ENCODE results near the gene KCNQ1.

KCNQ1 gene

DNA sequence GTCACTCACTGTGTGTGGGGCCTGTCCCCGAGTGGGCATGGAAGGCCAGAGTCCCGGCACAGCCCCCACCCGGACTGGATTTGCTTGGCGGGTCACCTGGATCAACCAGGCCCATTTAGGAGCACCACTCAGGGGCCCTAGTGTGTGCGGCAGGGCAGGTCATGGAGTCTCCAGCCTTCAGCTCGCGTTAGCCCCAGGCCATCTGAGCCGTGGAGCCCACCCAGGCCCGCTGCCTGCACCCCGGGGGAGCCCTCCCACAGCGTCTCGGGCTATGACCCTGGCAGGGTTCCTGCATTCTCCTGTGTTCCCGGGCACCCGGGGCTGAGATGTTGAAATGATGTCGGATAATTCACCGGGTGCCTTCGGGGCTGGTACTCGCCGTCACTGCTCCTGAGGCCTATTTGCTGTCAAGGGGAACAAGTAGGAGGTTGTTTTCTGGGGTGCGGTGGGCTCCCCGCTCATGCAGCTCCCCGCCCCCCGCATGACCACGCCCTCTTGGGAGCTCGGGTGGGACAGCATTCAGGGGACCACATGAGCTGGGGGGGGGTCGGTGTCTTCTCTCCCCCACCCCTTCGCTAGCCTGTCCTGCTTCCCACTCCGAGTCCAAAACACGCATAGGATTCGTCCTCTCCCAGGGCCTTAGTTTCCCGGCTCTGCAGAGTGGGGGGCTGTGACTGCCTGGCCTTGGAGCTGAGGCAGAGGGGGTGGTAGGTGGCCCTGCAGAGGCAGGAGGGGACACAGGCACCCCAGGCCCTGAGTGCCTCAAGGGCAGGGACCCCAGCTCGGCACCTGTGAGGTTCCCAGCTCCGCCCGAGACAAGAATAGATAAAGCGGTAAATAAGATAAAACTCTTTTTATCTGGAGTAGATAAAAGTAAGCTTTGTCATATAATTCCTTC is 77.2 kb downstream of the KCNQ1 start:
- DNase-seq (ENCODE audit: low read depth, low spot score), result no peak

DNA sequence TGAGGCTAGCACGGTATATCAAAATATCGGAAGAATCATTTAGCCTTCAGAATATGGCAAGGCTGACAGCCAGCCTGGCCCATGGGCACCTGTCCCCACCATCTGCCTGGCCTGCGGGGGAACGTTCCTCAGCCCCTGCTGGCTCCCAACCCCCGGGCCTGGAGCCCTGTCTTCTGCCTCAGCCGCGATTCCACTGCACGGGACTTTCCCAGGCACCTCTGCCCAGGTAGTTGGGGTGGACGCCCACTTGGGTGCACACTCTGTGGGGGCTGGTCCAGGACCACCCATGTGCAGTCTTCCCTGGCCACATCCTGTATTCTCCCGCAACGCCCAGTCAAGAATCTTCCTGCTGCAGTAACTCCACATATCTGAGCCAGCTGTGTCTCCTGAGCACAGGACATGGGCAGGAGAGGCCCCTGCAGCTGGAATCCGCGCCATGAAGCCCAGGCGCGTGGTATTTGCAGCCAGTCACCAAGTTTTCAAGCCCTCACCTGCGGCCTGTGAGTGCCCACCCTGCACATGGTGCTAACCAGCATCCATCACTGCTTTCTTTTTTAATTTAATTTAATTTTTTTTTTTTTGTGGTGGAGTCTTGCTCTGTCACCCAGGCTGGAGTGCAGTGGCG is 77.9 kb downstream of the KCNQ1 start:
- no peak for DNase-seq (ENCODE audit: low read depth, low spot score)

- no peak for DNase-seq (ENCODE audit: low read depth, low spot score)
These were observed 79.1 kb downstream of the KCNQ1 start for GRCh38 chr11:2523821-2524391.

GRCh38 chr11:2524446-2525165 is 79.8 kb downstream of the KCNQ1 start:
- DNase-seq (ENCODE audit: low read depth, low spot score), result no peak

GRCh38 chr11:2525166-2525861 is 80.5 kb downstream of the KCNQ1 start:
- DNase-seq (ENCODE audit: low read depth, low spot score), result no peak

- no peak for DNase-seq (ENCODE audit: low read depth, low spot score)
These were observed 81.4 kb downstream of the KCNQ1 start for GRCh38 chr11:2525941-2526807.

GRCh38 chr11:2526808-2527381 is 82.1 kb downstream of the KCNQ1 start:
- DNase-seq (ENCODE audit: low read depth, low spot score), result no peak

- no peak for DNase-seq (ENCODE audit: low read depth, low spot score)
These were observed 82.9 kb downstream of the KCNQ1 start for GRCh38 chr11:2527621-2528291.

- no peak for DNase-seq (ENCODE audit: low read depth, low spot score)
These were observed 83.7 kb downstream of the KCNQ1 start for GRCh38 chr11:2528301-2529050.

DNA sequence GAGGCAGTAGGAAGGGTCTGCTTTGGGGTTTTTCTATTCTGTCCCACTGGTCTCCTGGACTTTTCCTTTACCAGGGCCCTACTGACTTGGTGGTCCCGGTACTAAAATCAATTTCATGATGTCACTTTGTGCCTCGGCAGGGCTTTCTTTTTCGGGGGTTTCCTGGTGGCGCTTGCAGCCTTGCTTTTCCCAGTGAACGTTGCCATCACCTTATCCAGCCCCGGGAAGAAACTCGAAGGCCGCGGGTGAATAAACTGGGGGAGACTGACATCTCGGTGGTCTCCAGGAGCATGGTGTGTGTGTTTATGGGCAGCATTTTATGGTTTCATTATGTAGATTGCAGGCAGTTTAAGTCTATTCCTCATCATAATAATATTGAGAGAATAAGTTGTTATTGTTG is 84.4 kb downstream of the KCNQ1 start:
- no peak for DNase-seq (ENCODE audit: low read depth, low spot score)

- DNase-seq (ENCODE audit: low read depth, low spot score), result no peak
These were observed 84.8 kb downstream of the KCNQ1 start for GRCh38 chr11:2529636-2530035.

GRCh38 chr11:2530131-2530854 is 85.5 kb downstream of the KCNQ1 start:
- no peak for DNase-seq (ENCODE audit: low read depth, low spot score)

DNA sequence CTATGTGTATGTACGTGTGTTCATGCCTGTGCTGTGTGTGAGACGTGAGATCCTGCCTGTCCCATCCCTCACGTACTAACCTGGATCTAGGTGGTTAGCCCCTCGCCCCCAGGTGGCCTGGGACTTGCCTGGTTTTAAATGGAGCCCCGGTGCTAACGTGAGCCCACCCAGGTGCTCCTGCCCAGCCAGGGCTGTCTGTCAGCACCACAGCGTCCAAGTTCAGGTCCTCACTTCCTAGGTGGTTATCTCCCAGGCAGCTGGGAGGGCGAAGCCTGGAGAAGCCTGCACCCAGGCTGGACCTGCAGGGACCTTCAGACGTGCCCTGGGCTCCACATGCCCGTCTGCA is 86.0 kb downstream of the KCNQ1 start:
- no peak for DNase-seq (ENCODE audit: low read depth, low spot score)

DNA sequence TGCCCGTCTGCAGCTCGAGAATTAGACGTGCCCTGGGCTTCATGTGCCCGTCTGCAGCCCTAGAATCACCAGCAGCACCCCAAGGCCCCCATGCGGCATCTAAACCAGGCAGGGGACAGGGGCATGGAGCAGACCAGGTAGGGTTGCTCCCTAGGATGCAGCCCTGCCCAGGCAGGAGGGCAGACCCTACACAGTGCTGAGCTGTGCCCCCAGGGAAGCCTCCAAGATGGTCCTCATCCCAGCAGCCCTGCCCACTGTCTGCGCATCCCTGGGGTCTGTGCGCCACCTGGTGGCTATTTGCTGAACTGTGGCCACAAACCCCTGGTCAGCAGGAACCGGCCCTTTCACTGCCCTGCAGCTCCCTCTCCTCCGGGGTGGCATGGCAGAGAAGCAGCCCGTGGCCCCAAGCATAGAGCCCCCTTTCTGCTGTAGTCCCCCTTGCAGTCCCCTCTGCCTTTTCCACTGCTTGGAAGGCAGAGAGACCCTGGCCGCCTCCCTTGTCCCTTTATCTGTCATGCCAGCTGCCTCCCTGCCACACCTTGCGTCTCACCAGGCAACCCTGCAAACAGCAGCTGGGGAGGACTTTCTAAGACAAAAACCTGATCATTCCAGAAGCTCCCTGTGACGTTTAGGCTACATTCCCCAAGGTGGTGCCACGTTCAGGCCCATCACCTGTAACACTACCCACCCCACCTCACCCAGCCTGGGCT is 86.6 kb downstream of the KCNQ1 start:
- peak; percentile 82 for DNase-seq (ENCODE audit: low read depth, low spot score)

- DNase-seq (ENCODE audit: low read depth, low spot score), result no peak
These were observed 87.3 kb downstream of the KCNQ1 start for GRCh38 chr11:2531987-2532703.

- peak; percentile 97 for DNase-seq (ENCODE audit: low read depth, low spot score)
These were observed 88.1 kb downstream of the KCNQ1 start for GRCh38 chr11:2532704-2533586.

All from astrocyte of the hippocampus (primary cell).